Prostate gland (tissue), 2 donors: ENCODE data around the gene RYR1. TPM values are rescaled to one million over a fixed set of nuclear protein-coding genes. Genes with fewer than 3 reads are reported as not detected.

Experiments
- DNase-seq: peaks from one replicate; pipeline ENCODE4 v3.0.0-alpha.2; 2019; ENCODE audit warnings: low spot score
- H3K27ac ChIP-seq, 2 donors: fragments of 200-600 bp; sonication (generic); 2 replicates each; pipeline ENCODE4 v1.5.1; 2017 to 2019
- H3K27me3 ChIP-seq: fragments of 200-600 bp; sonication (generic); replicated peaks from 2 replicates; pipeline ENCODE4 v1.5.1; 2019; ENCODE audit not compliant: insufficient read depth
- H3K36me3 ChIP-seq, 2 donors: fragments of 200-600 bp; sonication (generic); 1 replicate in 1 of 2; 2 replicates in 1 of 2; pipeline versions ENCODE4 v1.5.1 to v1.8.1; 2017 to 2019
- H3K4me1 ChIP-seq: fragments of 200-600 bp; sonication (generic); replicated peaks from 2 replicates; pipeline ENCODE4 v1.5.1; 2019
- H3K4me3 ChIP-seq, 2 donors: fragments of 200-600 bp; sonication (generic); 2 replicates each; pipeline ENCODE4 v1.5.1; 2017 to 2019
- H3K9me3 ChIP-seq: fragments of 200-600 bp; sonication (generic); 2 replicates; pipeline ENCODE4 v1.5.1; 2017
- POLR2A ChIP-seq: fragments of 450-650 bp; IDR thresholded peaks from one replicate; pipeline ENCODE4 v1.6.1; 2016; ENCODE audit warnings: antibody characterized with exemption, mild to moderate bottlenecking
- POLR2AphosphoS5 ChIP-seq: sonication (generic); formaldehyde crosslinking; IDR thresholded peaks from one replicate; pipeline ENCODE4 v1.6.1; 2017; ENCODE audit warnings: antibody characterized with exemption
- WGBS: methylation state at CpG from one replicate; pipeline ENCODE4 v1.1.5; 2018; 5-methylcytosine and 5-hydroxymethylcytosine counted together
- intact Hi-C: fragments of 100-400 bp; cut with DNase I; formaldehyde crosslinking; loops from one replicate; pipeline ENCODE4 v1.14.2; 2022
- total RNA-seq, 2 donors: library from RNA; depleted of rRNA; stranded (reverse); fragments of >200 nt; gene quantifications; one replicate each; pipeline ENCODE4 v1.1.0, GENCODE V29; 2016
- TF ChIP-seq, protein P1 (sequence below), 4 experiments: fragments of 200-600 bp in 2 of 4; fragments of 450-650 bp in 2 of 4; sonication (generic) in 2 of 4; IDR thresholded peaks; 1 replicate in 3 of 4; 2 replicates in 1 of 4; pipeline ENCODE4 v1.5.1; 2016 to 2019; ENCODE audit warnings: antibody characterized with exemption in 4 of 4, mild to moderate bottlenecking in 2 of 4, moderate library complexity in 2 of 4

Gene RYR1
- total RNA-seq, 2 donors from 2014 or later = 5.7 to 8.6 TPM

DNA sequence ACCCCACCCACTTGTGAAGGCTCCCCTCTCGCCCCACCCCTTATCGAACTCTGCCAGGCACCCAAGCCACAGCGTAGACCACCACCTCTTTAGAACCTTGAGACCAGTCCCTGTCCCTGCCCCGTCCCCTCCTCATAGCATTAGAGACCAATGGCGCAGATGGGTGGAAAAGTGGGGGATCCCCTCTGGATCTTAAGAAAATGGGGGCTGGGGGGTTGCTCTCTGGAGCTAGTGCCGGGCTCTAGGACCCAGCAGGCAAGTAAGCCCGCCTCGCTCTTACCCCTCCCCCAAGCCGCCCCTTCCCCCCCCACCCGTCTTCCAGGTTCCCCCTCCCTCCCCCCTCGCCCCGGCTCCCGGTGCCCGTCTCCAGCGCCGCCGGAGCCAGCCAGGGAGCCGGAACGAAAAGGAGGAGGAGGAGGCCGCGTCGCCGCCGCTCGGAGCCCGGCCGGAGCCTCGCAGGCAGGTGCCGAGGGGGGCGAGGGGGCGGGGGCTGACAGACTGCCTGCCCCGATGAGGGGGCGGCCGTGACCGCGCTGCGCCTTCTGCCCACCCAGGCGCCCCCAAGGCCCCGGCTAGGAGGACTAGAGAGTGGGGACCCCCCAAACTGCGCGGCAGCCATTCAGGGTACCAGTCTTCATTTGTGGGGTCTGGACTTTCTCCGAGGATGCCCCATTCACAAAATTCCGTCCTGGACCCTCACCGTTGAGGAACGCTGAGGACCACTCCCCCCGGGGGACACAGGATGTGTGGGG is 45.0 kb upstream of the RYR1 start, which contains the start of gene SPRED3:
Gene SPRED3, plus strand, starts transcription at position 349 of the 752 bp plus-strand sequence. CDS start 1,606 bp downstream, outside the sequence.
- DNase-seq = peak; percentile 36
- H3K27ac ChIP-seq = peak within 1 kb of the TSS; percentile 55 to 74
- peaks cover 5% of the 10 kb centered on the region for H3K4me1 ChIP-seq
- no peaks in the 10 kb centered on the region for H3K9me3 ChIP-seq
- TF ChIP-seq, protein P1, sequence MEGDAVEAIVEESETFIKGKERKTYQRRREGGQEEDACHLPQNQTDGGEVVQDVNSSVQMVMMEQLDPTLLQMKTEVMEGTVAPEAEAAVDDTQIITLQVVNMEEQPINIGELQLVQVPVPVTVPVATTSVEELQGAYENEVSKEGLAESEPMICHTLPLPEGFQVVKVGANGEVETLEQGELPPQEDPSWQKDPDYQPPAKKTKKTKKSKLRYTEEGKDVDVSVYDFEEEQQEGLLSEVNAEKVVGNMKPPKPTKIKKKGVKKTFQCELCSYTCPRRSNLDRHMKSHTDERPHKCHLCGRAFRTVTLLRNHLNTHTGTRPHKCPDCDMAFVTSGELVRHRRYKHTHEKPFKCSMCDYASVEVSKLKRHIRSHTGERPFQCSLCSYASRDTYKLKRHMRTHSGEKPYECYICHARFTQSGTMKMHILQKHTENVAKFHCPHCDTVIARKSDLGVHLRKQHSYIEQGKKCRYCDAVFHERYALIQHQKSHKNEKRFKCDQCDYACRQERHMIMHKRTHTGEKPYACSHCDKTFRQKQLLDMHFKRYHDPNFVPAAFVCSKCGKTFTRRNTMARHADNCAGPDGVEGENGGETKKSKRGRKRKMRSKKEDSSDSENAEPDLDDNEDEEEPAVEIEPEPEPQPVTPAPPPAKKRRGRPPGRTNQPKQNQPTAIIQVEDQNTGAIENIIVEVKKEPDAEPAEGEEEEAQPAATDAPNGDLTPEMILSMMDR (IDR thresholded peaks at IDR 0.05) = no peak
- TF ChIP-seq POLR2A (no peak), POLR2AphosphoS5 (no peak)
- under 1% methylated on average over 27 of the region's 46 CpGs for WGBS
- H3K27me3 ChIP-seq = no peaks in the 10 kb centered on the region
- H3K36me3 ChIP-seq = peaks cover 0 to 12% of the 10 kb centered on the region in 2 donors
- H3K4me3 ChIP-seq = peak within 1 kb of the TSS; percentile 32 to 38
- intact Hi-C loops = no loop called here

DNA sequence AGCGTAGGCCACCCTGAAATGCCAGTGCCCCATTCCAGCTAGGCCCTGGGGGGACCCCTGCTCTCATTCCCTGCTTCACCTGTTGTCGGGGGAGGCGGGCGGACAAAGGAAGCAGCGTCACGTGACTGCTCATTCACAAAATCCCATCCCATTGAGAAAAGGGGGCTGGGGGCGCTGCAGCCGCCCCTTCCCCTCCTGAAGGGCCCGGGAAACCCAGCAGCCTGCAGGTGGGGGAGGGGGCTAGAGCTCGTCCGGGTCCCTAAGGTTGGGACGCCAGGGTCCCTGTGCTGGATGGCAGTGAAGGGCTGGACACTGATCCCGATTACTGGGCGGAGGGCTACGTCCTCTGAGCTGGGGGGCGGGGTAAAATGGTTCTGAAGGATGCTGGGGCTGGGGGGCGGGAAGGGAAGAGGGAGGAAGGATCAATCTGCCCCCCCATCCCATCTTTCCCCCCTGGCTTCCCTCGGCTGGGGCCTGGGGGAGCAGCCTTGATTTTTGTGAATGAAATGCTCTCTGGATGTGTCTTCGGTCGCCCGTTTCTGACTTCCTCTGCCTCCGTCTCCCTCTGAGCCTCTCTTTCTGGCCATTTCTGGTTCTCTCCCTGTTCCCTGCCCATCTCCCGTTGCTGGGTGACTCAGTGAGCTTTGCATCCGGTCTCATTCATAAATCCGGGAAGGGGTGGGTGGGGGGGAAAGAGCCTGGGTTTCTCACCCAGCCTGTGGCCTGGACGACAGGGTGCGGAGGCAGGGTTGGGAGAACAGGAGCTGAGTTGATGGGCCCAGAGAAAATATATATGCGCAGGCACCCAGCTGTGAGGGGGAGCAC is 44.2 kb upstream of the RYR1 start:
- H3K27ac ChIP-seq = peak overlapping the region; percentile 55 to 74
- H3K27me3 ChIP-seq = no peaks in the 10 kb centered on the region
- H3K36me3 ChIP-seq = peaks cover 0 to 4% of the 10 kb centered on the region in 2 donors
- H3K9me3 ChIP-seq = no peaks in the 10 kb centered on the region
- WGBS = 11% methylated on average over 28 of the region's 28 CpGs
- H3K4me3 ChIP-seq = peak overlapping the region; percentile 32 to 38
- intact Hi-C loops = no loop called here
- no peak for DNase-seq
- TF ChIP-seq, protein P1 (IDR thresholded peaks at IDR 0.05) = no peak
- TF ChIP-seq POLR2A (no peak), POLR2AphosphoS5 (no peak)
- peaks cover 5% of the 10 kb centered on the region for H3K4me1 ChIP-seq

DNA sequence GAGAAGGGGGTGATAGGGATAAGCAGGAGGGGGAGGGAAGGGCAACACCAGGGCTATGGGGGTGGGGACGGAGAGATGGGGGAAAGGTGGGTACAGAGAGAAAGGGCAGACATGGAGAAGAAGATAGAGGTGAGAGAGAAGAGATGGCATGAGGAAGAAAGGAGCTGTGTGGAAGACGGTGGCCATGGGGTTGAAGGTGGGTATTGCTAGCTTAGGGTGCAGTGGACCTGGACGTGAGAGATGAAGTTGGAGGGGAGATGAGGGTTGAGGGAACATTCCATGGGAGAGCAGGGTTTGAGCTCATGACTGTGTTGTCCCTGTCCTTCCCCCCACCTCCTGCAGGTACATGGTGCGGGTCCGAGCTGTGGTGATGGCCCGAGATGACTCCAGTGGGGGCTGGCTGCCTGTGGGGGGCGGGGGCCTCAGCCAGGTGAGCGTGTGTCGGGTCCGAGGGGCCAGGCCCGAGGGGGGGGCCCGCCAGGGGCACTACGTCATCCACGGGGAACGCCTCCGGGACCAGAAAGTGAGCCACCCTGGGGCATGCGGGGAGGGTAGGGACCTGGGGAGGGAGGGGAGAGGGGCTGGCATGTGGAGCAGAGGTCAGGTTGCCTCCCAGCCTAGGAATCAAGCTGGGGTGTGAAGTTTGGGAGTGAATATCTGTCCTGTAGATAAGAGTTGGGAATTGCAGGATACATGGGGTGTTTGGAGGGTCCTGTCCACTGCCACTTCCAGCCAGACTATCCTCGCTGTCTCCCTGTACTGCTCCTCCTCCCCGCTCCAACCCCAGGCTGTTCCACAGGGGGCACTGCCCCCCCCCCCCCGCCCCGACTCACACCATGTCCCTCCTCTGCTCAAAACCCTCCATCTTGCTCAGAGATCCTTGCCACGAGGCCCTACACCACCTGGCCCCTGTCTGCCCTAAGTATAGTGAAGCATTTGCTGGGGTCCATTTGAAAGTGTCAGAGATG is 43.2 kb upstream of the RYR1 start:
- intact Hi-C loops = no loop called here
- DNase-seq = no peak
- WGBS = 67% methylated on average over 22 of the region's 22 CpGs
- TF ChIP-seq POLR2A = no peak
- TF ChIP-seq POLR2AphosphoS5 = no peak
- TF ChIP-seq, protein P1 (IDR thresholded peaks at IDR 0.05) = no peak
- Histone ChIP-seq H3K27me3 (no peaks in the 10 kb centered on the region), H3K4me1 (peaks cover 5% of the 10 kb centered on the region), H3K27ac (no peak overlapping the region), H3K4me3 (no peak overlapping the region), H3K9me3 (no peaks in the 10 kb centered on the region), H3K36me3 (no peaks in the 10 kb centered on the region)

DNA sequence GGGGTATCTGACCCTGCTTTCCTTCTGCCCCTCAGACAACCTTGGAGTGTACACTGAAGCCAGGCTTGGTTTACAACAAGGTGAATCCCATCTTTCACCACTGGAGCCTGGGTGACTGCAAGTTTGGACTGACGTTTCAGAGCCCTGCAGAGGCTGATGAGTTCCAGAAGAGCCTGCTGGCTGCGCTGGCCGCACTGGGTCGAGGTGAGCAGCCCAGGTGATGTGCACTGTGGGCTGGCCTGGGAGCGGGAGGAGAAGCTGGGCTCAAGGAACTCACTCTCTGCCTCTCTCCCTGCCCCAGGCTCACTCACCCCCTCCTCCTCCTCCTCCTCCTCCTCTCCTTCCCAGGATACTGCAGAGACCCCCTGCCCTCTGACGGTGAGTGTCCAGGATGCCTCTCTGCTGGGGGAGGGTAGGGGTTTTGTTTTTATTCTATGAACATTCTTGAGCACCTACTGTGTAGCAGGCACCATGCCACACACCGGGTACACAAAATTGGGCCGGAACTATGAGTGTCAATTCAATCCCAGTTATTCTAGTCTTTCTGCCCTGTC is 41.5 kb upstream of the RYR1 start:
- WGBS = 57% methylated on average over 8 of the region's 8 CpGs
- TF ChIP-seq POLR2A (no peak), POLR2AphosphoS5 (no peak)
- TF ChIP-seq, protein P1 (IDR thresholded peaks at IDR 0.05) = no peak
- H3K27me3 ChIP-seq = peaks cover 10% of the 10 kb centered on the region
- intact Hi-C loops = no loop called here
- H3K9me3 ChIP-seq = no peaks in the 10 kb centered on the region
- no peak for DNase-seq
- H3K4me1 ChIP-seq = peaks cover 5% of the 10 kb centered on the region
- H3K36me3 ChIP-seq = no peaks in the 10 kb centered on the region
- H3K4me3 ChIP-seq = no peak overlapping the region
- no peak overlapping the region for H3K27ac ChIP-seq
